Right lobe of liver (tissue), 4 donors: ENCODE results near the gene NPIPB13.
"Not testable (repeated sequence)": the region's sequence is repeated elsewhere in the genome, so short reads cannot be mapped to it uniquely, and the experiment has no call there.

Experiments used
- POLR2A ChIP-seq: fragments of 450-650 bp; IDR thresholded peaks from one replicate; pipeline ENCODE4 v1.6.1; 2017; ENCODE audit warnings: antibody characterized with exemption, mild to moderate bottlenecking
- TF ChIP-seq, protein P1 (sequence below), 4 donors: fragments of 200-600 bp in 3 of 4; fragments of 450-650 bp in 1 of 4; IDR thresholded peaks; one replicate each; pipeline versions ENCODE4 v1.5.1 to v1.8.0; 2016 to 2022; ENCODE audit warnings: antibody characterized with exemption in 4 of 4, mild to moderate bottlenecking in 2 of 4
- donor health status: DM: no; HTN: no; CAD: no.
- donor health status: DM: no; HTN: no; CAD: no.
- donor health status: DM: no; HTN: yes; CAD: no.

DNA sequence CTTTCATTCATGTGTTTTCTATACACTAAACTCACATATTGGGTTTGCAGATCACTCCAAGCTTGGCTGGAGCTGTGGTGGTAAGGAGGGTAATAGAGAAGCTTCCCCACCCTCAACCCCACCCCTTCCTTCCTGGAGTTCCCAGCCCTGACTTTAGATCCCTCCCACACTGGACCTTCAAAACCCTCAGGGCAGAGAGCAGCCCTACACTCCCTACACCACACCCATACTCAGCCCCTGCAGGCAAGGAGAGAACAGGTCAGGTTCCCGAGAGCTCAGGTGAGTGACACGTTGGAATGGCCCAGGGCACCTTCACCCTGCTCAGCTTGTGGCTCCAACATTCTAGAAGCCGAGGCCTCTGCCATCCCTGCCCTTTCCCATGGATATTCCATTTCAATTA, 49.2 kb downstream of the NPIPB13 start, which contains the start of gene SULT1A3:
- TF ChIP-seq, protein P1, sequence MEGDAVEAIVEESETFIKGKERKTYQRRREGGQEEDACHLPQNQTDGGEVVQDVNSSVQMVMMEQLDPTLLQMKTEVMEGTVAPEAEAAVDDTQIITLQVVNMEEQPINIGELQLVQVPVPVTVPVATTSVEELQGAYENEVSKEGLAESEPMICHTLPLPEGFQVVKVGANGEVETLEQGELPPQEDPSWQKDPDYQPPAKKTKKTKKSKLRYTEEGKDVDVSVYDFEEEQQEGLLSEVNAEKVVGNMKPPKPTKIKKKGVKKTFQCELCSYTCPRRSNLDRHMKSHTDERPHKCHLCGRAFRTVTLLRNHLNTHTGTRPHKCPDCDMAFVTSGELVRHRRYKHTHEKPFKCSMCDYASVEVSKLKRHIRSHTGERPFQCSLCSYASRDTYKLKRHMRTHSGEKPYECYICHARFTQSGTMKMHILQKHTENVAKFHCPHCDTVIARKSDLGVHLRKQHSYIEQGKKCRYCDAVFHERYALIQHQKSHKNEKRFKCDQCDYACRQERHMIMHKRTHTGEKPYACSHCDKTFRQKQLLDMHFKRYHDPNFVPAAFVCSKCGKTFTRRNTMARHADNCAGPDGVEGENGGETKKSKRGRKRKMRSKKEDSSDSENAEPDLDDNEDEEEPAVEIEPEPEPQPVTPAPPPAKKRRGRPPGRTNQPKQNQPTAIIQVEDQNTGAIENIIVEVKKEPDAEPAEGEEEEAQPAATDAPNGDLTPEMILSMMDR (IDR thresholded peaks at IDR 0.05), result not testable (repeated sequence)
- TF ChIP-seq POLR2A, result not testable (repeated sequence)
